ENCODE measurements around the gene ACAT2.

The ACAT2 gene

DNA sequence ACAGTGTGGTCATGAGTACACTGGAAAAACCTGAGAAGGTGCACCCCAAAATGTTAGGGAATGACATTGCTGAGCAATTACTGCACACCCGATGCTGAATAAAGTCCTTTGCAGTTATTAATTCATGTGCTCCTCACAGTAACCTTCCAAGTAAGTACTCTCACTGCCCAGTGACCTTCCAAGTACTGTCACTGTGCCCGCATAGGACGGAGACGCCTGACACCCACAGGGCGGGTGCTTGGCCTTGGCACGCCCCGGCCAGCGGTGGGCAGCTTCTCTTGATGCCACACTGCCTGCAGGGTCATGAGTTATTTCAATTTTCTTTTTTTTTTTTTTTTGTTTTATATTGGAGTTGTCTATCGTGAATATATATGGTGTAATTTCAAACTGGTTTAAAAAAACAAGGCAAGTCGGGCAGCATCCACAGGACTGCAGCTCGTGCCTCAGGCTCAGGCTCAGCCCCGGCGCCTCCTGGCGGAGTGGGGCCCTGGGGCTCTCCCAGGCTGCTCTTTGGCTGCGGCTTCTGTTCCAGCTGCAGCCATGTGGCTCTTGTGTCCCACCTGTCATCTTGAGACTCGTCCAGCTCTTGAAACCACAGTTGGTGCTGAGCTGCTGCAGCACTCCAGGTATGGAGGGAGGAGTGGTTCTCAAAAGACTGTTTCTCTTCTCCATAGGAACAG is 65.3 kb downstream of the ACAT2 start:
- no peak overlapping the region for H3K4me3 ChIP-seq (ENCODE audit: low read length)
- no peak overlapping the region for H3K9ac ChIP-seq (ENCODE audit: low read length)
- no peak overlapping the region for H3K27ac ChIP-seq (ENCODE audit: low read depth, low read length)
- no peaks in the 10 kb centered on the region for H3K27me3 ChIP-seq (ENCODE audit: control insufficient read depth, insufficient read depth, low read length)
- H3K4me1 ChIP-seq (ENCODE audit: control insufficient read depth, insufficient read depth, low read length), result no peaks in the 10 kb centered on the region
- H3K36me3 ChIP-seq (ENCODE audit: control insufficient read depth, insufficient read depth, low read length), result no peaks in the 10 kb centered on the region

DNA sequence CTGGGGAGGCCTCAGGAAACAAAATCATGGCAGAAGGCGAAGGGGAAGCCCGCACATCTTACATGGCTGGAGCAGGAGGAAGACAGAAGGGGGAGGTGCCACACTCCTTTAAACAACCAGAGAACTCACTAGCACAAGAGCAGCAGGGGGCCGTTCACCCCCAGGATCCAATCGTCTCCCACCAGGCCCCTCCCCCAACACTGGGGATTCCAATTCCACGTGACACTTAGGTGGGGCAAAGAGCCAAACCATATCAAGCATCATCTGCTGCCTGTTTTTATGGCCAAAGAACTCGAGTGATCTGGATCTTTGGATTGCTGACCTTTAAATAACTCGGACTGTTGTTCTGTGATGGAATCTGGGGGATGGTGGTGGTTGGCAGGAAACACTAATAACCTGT is 66.2 kb downstream of the ACAT2 start:
- Histone ChIP-seq H3K4me1 (ENCODE audit: control insufficient read depth, insufficient read depth, low read length) (no peaks in the 10 kb centered on the region), H3K27ac (ENCODE audit: low read depth, low read length) (no peak overlapping the region), H3K36me3 (ENCODE audit: control insufficient read depth, insufficient read depth, low read length) (no peaks in the 10 kb centered on the region), H3K9ac (ENCODE audit: low read length) (no peak overlapping the region), H3K4me3 (ENCODE audit: low read length) (no peak overlapping the region), H3K27me3 (ENCODE audit: control insufficient read depth, insufficient read depth, low read length) (no peaks in the 10 kb centered on the region)
